Stimulated activated CD8-positive, alpha-beta memory T cell treated with anti-CD3 and anti-CD28 coated beads, Interleukin-15, amount 100 ng/mL, for 24 hours (primary cell): ENCODE data around the gene CDH23.

Experiments
- DNase-seq: peaks from one replicate; pipeline ENCODE4 v3.0.0-alpha.2; 2020; ENCODE audit warnings: low read depth

Gene CDH23

DNA sequence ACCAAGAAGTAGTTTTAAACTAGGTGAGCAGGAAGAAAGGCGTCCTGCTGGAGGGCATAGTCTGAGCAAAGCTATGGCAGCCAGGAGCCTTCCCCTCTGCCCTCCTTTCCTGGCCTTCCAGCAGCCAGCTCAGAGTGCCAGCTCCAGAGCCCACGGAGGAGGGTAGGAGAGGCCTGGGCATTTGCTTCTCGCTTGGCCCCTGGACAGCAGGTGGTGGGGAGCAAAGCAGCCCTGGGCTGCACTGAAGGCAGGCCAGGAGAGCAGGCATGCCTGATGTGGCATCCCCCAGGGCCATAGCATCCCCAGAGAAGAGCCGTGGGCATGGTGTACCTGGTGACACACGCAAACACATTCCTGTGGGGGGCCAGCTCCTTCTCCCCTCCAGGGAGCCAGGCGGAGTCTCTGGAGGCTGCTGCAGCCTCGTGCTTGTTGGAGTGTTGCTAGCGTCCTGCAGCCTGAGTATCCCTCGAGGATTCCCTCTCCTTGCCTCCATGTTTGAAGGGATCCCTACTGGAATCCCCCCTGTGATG lies 43.9 kb downstream of the CDH23 start:
- DNase-seq: no peak

DNA sequence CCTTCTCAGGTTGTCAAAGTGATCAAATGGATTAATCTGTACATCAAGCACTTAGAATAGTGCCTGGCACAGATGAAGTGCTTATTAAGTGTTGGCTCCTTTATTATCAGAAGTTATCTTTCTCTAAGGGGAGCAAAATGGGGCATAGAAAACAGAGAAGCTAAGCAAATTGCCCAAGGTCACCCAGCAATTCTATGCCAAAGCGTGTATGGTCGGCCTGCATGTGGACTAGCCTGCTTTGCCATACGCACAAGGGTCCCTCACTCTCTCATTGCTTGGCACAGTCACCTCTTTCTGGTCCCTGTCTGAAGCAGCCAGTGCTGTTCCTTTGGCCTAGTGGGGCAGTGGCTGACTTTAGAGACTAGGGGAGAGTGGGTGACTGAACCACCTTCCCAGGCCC lies 45.3 kb downstream of the CDH23 start:
- no peak for DNase-seq

DNA sequence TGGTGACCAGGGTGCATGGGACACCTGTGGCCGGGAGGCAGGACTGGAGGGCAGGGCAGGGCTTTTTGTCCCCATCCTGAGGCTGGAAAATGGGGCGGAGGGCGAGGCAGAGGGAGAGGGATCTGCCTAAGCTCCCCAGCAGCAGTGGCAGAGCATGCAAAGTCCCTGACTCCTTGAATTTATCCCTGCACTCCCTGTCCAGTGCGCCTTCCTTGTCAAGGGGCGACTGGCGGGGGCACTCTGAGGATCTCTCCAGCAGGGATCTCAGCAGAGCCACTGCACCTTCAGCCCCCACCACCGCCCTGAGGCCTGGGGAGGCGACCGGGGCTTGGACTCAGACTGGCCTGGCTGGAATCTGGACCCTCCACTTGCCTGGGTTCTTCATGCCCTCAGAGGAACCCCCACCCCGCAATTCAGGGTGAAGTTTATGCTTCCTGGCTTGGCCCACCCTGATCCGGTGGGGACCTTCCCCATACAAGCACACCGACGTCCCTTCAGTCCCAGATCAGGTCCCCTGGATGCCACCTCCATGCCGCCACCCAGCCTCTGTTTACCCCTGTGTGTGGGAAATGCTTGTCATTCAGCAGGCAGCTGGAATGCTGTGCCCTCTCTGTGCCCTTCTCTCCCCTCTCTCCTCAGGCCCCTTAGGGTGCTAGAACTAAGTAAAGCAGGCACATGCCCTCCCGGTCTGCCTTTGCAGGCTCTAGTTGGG lies 46.3 kb downstream of the CDH23 start:
- no peak for DNase-seq

DNA sequence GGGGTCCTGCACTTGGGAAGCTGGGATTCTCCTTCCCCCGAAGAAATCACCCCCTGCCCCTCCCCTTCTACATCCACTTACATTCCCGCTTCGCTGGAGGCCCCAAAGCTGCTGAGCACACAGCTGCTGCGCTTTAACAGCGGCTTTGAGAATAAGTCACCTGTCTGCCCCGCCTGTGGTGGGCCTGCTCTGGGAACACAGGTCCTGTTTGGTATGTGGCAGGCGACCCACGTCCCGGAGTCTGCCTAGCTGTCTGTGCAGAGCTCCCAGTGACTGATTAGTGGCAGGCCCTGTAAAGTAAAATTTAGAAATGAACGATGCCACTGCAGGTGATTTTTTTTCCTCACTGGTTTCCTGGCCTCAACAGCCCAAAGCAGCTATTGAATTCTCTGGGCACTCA lies 47.0 kb downstream of the CDH23 start:
- DNase-seq: no peak

DNA sequence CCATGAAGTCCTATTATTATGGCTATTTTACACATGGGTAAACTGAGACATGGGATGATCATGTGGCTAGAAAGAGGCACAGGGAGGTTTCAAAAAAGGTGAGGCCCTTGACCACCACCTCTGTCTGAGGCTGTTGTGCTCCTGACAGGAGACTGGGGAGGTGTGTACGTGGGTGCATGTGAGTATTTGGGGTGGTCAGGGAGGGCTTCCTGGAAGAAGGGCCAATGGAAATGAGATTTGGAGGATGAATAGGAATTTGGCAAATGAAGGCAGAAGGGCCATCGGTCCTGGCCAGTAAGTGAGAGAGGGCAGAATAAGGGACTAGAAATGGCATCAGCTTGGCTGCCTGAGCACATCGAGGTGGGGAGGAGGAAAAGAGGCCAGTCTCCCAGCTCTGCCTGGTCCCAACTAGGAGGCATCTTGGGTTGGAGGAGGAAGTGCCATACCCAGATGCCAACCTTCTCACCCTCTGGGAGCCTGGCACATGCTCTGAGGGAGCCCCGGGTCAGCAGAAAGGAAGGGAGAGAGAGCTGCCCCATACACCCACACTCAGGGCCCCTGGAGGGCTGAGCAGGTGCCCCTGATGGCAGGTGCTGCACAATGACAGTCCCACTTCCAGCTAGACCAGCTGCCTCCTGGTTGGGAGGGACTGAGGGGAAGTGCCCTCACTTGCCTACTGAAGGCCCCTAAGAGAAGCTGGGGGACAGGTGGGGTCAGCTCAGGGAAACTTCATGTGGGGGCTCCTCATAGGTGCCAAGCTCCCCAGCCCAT lies 47.7 kb downstream of the CDH23 start:
- DNase-seq: no peak

DNA sequence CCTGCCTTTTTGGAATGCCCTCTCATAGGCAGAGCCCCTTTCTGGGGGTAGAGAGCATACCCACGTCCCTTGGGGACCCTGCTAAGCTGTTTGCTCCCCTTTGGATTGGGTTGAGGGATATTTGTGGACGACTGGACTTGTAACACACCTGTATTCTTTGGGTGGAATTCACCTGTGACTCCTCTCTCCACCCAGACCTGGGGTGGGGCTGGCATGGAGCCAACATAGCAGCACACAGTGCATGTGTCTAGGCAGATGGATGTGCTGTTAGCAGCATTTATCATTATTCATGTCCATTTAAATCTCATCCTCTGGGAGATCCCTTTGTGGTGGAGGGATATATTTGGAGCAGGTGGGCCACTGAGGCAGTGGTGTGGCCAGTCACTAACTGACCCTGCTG lies 51.0 kb downstream of the CDH23 start:
- no peak for DNase-seq

DNA sequence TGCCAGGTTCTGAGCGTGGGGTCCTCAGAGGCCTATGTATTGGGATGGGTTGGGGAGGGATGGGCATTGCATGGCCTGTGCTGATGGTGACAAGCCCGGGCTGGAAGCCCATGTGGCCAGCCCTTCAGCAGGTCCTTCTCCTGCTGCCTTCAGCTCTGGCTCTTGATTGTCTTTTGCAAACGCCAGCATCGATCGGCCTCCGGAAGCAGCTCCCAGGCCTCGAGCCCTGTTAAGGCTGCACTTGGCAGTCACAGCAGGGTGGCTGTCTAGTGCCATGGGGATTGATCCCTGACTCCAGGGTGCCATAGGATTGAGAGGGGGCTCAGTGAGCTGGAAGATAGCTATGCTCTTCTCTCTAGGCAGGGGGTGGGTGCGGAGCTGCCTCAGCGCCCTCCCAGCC lies 51.4 kb downstream of the CDH23 start:
- no peak for DNase-seq

DNA sequence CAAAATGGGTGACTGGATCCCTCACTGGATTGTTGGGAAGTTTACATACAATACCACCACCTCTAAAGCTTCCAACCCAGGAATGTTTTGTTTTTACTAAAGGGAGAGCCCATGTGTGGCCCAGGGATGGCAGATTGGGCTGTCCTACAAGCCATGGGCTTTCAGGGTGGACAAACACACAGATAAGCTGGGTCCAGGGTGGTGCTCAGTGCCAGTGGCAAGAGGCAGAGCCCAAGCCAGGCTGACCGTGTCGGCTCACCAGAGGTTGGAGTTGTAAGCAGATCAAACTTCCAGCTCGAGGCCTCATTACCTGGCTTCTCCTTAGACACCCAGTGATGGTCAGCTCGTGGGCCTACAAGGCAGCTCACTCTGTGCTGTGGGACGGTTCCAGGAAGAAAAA lies 52.3 kb downstream of the CDH23 start:
- DNase-seq: no peak

DNA sequence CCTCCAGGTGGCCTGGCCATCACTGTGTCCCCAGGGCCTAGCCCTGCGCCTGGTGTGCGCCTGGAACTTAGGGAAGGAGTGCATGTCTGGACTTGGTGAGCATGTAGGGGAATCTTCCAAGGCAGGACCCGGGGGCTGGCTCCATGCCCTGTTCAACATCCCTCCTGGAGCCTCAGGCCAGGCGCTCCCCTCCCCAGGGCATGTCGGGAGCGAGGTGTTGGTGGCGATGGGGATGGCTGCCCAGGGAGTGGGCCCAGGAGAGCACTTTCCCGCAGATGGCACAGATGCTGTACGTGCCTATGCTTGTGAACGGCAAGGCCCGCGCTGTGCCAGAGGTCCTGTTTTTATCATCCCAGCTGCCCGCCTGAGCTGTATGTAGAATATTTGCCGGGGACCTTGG lies 55.0 kb downstream of the CDH23 start:
- DNase-seq: no peak

DNA sequence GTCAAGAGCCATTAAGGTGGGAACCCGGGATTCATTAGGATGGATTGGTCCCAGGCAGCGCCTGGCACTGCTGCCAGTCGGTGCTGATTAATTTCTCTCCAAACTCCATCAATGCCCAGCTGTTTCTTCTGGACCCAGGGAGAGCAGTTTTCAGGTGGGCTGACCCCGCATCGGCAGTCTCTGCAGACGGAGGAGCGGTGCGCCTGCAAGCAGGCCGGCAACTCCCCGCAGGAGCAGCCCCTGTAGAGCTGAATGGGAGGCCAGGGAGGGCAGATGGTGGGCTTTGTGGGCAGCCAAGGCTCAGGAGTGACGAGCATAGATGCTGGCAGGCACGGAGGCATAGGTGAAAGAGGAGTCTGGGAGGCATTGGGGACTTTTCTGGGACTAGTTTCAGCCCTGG lies 56.5 kb downstream of the CDH23 start:
- no peak for DNase-seq

DNA sequence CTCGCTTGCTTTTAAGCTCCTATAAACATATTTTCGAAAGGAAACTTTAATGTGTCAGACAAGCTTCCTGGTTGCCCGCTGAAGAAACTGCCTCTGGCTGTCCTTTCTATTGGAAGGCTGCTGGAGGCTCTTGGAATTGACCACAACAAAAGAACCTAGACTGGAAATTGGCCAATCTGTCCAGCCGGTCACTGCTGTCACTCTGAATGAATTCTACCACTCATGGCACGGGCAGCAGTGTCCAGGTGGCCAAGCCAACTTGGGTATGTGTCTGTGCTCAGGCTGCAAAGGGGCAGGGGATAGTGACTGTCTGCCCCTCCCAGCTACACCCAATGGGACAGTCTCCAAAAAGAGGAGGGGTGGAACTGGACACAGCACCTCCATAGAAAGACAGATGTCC lies 57.6 kb downstream of the CDH23 start:
- DNase-seq: no peak

DNA sequence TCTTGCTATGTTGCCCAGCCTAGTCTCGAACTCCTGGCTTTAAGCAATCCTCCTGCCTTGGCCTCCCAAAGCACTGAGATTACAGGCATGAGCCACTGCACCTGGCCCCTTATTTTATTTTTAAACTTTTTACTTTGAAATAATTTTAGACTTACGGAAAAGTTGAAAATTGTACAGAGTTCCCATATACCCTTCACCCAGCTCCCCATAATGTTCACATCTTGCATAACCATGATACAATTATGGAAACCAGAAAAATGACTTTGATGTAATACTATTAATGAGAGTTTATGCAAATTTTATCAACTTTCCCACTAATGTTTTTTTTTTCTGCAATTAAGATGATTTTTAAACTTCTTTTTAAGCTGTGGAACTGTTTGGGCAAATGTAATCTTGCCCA lies 58.3 kb downstream of the CDH23 start:
- DNase-seq: no peak

DNA sequence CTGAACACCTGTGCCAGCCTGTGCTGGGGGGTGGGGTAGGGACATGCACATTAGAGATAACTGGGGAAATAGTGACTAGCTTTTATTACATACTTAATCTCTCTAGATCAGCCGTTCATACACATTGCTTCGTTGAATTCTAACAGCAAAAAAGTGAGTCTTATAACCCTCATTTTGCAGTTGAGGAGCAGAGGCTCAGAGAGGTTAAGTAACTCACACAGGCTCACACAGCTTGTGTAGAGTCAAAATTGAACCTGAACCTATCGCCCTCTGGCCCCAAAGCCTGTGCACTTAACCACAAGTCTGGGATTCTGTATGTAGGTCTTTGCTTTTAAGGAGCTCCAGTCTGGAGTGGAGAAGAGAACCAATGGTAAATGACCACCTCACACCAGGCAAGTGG lies 59.9 kb downstream of the CDH23 start:
- DNase-seq: no peak

DNA sequence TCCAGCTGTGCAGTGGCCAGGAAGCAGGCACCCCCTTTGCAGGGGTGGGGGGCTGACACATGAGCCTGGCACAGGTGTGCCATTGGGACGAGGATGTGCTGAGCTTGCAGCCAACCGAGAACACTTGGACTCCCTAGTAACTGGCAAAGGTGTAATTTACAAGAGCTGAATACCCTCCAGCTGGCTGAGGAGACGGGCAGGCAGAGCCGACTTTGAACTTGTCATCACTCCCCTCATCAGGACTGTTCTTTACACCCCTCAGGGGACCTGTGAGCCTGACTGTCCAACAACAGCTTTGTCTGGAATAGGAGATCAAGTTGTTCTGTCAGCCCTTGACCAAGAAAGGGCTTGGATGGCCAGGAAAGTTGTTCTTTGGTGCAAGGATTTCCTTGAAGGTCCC lies 61.2 kb downstream of the CDH23 start:
- no peak for DNase-seq

DNA sequence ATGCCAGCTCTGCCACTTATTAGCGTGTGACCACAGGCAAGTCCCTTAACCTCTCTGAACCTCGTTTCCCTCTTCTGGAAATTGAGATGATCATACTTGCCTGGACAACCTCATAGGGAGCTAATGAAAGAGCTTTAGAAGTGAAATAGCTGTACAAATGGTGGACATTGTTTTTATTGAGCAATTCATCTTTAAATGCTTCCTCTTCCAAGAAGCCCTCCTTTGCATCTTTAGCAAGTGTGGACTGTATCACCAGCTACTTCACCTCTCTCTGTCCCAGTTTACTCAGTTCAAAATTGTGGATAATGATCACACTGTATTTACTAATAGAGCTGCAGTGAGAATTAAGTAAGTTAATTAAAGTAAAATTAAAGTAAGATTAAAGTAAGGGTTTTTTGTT lies 61.7 kb downstream of the CDH23 start:
- no peak for DNase-seq

DNA sequence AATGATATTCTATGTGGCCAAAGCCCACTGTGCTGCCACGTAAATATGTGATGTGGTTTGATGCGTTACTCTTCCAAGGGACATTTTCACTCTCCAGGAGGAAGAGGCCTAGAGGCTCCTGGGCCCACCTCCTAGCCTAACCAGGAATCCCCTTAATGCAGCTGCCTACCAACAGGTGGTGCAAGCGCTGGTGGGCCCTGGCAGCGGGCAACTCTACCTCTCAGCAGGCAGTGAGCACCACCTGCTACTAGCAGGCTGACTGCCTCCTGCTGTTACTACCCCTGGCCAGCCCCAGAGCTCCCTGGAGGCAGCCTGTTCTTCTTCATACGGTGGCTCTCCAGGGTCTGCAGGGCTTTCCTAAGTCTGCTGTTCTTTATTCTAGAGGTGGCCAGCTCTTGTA lies 62.8 kb downstream of the CDH23 start:
- DNase-seq: no peak

DNA sequence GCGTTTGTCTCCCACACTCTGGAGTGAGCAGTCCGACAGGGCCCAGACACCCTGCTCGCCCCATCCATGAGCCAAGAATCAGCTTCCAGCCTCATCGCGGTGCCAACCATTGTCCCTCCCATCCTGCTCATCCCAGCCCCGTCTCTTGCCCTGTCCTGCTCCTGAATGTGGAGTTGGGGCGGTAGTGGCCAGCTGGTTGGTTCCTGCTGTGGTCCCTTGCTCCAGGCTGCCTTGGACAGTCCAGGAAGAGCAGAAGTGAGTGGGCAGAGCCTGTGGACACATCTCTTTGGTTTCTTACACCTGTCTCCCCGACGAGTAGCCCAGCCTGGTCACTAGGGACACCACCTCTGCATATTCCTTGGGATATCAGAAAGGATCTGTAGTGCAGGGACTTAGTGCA lies 63.9 kb downstream of the CDH23 start:
- no peak for DNase-seq

DNA sequence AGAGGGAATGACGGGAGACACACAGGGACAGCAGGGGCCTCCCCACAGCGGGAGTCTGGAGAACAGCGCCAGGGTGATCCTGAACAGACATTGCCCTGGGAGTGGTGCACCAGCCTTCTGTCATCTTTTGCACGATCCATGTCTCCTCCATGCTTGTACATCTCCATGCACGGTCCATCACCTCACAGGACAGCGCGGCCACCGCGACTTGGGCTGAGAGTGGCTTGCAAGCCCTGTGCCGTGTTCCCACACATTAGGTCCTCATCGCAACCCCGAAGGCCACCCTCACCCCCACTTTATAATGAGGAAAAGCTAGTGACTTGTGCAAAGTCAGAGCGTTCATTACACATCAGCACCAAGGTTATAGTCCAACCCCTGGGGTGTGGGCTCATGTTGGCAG lies 64.7 kb downstream of the CDH23 start:
- no peak for DNase-seq

DNA sequence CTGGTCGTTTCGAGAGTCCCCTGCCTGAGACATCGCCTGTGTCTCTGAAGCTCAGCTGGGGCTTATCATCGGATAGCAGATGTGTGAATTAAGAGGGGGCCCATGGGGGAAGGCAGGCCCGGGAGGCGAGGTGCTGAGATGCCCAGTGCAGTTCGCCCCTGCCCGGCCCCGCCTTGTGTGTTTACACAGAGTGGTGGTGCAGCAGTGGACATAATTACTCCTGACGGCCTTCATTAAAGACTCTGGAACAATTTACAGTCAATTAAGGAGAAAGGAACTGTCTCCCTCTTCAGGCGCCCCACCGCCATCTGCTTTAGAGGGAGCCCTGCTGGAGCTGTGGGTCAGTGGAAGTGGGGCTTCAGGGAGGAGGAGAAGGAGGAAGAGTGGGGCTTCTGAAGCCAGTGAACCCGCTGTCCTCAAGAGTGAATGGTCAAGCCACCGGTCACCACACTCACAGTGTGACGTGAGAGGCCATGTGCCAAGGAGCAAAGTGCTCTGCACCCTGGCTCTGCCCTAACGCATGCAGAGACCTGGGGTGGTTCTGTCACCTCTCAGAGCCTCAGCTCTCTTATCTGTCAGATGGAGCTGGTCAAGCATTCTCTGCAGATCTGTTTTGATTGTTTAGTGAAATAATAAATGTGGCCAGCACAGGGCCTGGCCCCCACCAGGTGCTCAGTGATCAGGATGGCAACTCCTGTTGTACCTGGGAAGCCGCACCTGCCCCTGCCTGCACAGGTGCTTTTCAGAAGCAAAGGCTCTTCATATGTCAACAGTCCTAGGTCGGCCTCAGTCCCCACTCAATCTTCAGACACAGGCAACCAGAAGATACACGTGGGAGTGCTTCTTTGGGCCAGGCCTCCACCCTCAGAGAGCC lies 65.6 kb downstream of the CDH23 start:
- no peak for DNase-seq

DNA sequence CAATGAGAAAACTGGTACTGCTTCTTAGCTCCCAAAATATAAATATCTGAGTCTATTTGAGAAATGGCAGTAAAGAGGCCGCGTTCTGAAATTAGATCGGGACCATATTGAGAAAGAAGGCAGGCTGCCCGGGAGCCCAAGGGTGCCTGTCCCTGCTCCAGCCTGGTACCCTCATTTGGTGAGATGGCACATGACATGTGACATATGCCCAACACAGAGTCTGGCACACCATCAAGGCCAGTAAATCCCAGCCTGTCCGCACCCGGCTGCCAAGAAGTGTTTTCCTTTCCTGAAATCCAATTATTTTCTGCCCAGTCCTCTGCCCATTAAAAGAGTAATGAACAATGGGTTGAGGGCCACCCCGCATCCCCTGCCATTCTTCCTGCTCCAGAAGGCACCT lies 66.4 kb downstream of the CDH23 start:
- no peak for DNase-seq

DNA sequence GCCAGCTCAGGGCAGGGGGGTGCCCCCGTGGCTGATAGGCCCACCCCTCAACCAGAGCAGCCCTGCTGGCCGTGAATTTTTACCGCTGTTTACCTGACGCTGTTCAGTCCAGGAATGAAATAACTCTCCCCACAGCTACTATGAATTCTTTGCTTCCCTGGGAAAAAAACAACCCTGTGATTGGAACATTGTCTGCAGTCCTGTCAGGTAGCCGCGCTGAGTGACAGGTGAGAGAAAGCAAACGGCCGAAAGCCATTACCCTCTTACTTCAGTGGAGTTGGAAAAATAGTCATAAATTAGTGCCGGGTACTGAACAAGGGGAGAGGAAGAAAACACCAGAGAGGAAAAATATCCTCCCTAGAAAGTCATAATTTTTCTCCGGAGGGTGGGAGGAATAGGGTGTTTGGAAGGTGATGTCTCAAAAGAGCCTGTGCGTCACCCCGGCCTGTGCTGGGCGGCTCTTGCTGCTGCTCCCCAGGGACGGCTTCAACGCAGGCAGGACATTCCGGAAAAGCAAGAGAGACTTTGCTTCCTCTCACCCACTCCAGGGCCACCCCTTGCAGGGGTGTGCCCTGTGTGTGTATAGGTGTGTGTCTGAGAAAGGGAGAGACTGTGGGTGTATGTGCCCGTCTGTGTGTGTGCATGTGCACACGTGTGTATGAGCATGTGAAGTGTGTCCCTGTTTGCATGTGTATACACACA lies 69.0 kb downstream of the CDH23 start:
- DNase-seq: no peak

DNA sequence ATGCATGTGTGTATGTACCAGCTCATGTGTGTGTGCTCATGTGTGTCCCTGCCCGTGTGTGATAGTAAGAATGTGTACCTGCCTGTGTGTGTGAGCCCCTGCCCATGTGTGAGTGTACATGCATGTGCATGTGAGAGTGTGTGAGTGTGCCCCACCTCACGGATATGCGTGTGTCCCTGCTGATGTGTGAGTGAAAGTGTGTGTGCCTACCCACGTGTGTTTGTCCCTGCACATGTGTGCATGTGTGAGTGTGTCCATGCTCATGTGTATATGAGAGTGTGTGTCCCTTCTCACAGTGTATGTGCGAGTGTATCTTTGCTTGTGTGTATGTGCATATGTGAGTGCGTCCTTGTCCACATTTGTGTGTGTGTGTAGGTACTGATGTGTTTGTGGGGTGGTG lies 69.6 kb downstream of the CDH23 start:
- DNase-seq: no peak
